ENCODE measurements around the gene MTREX. TPM values are rescaled to one million over a fixed set of nuclear protein-coding genes. Genes with fewer than 3 reads are reported as not detected.

The MTREX gene
- total RNA-seq, 1 experiment from 2014 or later: 123 TPM

DNA sequence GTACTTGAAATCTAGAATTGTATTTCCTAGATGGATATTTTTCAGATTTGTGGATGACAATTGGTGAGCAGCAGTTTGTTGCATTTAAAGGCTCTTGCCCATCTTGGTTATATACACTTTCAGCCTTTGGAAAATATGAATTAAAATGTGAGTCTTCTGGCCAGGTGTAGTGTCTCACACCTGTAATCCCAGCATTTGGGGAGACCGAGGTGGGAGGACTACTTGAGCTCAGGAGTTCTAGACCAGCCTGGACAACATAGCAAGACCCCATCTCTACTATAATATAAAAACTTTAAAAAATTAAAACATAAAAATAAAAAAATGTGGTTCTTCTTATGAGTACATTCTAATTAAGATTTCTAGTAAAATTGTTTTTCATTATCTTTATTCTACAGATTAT is 102.0 kb downstream of the MTREX start:
- H3K79me1 ChIP-seq (ENCODE audit: insufficient read depth, low read depth, low read length, poor library complexity, severe bottlenecking): no peaks in the 10 kb centered on the region
- H4K20me1 ChIP-seq (ENCODE audit: control insufficient read depth, insufficient read depth, insufficient read length): no peaks in the 10 kb centered on the region
- H3K9me3 ChIP-seq (ENCODE audit: control insufficient read depth, low read depth, low read length): no peaks in the 10 kb centered on the region
- H3K23me2 ChIP-seq (ENCODE audit: insufficient read length, low read depth, low read length, poor library complexity, severe bottlenecking): no peaks in the 10 kb centered on the region
- no peak overlapping the region for H3K14ac ChIP-seq (ENCODE audit: insufficient read depth, low read length)
- no peaks in the 10 kb centered on the region for H3K27me3 ChIP-seq (ENCODE audit: insufficient read depth, low read length)
- no peaks in the 10 kb centered on the region for H3K4me1 Mint-ChIP-seq
- H4K8ac ChIP-seq (replicated peaks; ENCODE audit: insufficient read length, low read depth, low read length): no peak overlapping the region
- H3K9ac ChIP-seq (ENCODE audit: extremely low read depth, insufficient read length, low read length): no peak overlapping the region
- H2BK12ac ChIP-seq (ENCODE audit: insufficient read length, low read depth, low read length): no peak overlapping the region
- DNase-seq: no peak
- H3K27ac ChIP-seq (ENCODE audit: insufficient read length, low read depth, low read length): no peak overlapping the region
- H3K79me2 ChIP-seq (ENCODE audit: insufficient read depth, low read length): no peaks in the 10 kb centered on the region
- no peak overlapping the region for H2AFZ ChIP-seq (ENCODE audit: low read length)
- H3K4me3 Mint-ChIP-seq: no peak overlapping the region
- no peak overlapping the region for H3K27ac Mint-ChIP-seq
- no CpG with 5 or more reads among the region's 1 CpG for WGBS (ENCODE audit: extremely low coverage, insufficient read length, low lambda C conversion rate)
- no peak overlapping the region for H3K23ac ChIP-seq (ENCODE audit: insufficient read length, low read depth, low read length)
- no peak overlapping the region for H4K91ac ChIP-seq (ENCODE audit: insufficient read length, low read depth, low read length)
- no peaks in the 10 kb centered on the region for H3K27me3 Mint-ChIP-seq (ENCODE audit: low read depth)
- no peak overlapping the region for H3K4ac ChIP-seq (ENCODE audit: low read depth, low read length)
- H2BK120ac ChIP-seq (ENCODE audit: low read depth, low read length, poor library complexity, severe bottlenecking): no peak overlapping the region
- H2BK5ac ChIP-seq (ENCODE audit: insufficient read length, low read length): no peak overlapping the region
- H3K4me2 ChIP-seq (ENCODE audit: insufficient read depth, insufficient read length, low read length): no peak overlapping the region
- peaks cover 14 to 55% (median 53%) of the 10 kb centered on the region in 3 experiments; a peak in 6 of 7 replicates for H3K36me3 Mint-ChIP-seq (ENCODE audit: insufficient read depth in 1 of 3, low read depth in 3 of 3)
- no peak overlapping the region for H2BK15ac ChIP-seq (ENCODE audit: low read depth, low read length)
- H3K56ac ChIP-seq (ENCODE audit: insufficient read length, low read depth, low read length): no peak overlapping the region
- H3K4me1 ChIP-seq (ENCODE audit: insufficient read depth, low read length): no peaks in the 10 kb centered on the region
- no peak overlapping the region for H2AK5ac ChIP-seq (ENCODE audit: insufficient read length, low read length)
- no peak overlapping the region for H3T11ph ChIP-seq (ENCODE audit: low read length)
- TF ChIP-seq, protein P1, sequence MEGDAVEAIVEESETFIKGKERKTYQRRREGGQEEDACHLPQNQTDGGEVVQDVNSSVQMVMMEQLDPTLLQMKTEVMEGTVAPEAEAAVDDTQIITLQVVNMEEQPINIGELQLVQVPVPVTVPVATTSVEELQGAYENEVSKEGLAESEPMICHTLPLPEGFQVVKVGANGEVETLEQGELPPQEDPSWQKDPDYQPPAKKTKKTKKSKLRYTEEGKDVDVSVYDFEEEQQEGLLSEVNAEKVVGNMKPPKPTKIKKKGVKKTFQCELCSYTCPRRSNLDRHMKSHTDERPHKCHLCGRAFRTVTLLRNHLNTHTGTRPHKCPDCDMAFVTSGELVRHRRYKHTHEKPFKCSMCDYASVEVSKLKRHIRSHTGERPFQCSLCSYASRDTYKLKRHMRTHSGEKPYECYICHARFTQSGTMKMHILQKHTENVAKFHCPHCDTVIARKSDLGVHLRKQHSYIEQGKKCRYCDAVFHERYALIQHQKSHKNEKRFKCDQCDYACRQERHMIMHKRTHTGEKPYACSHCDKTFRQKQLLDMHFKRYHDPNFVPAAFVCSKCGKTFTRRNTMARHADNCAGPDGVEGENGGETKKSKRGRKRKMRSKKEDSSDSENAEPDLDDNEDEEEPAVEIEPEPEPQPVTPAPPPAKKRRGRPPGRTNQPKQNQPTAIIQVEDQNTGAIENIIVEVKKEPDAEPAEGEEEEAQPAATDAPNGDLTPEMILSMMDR (conservative IDR thresholded peaks at IDR 0.05): no peak
- H2BK20ac ChIP-seq (ENCODE audit: low read depth, low read length, poor library complexity, severe bottlenecking): no peak overlapping the region
- H4K5ac ChIP-seq (ENCODE audit: insufficient read length, low read depth, low read length): no peak overlapping the region
- H3K18ac ChIP-seq (ENCODE audit: insufficient read length, low read depth, low read length): no peak overlapping the region
- H3K9me3 Mint-ChIP-seq: no peaks in the 10 kb centered on the region
